Stimulated activated CD8-positive, alpha-beta memory T cell treated with anti-CD3 and anti-CD28 coated beads, Interleukin-2, amount 100 ng/mL, for 1 hour (primary cell): ENCODE results near the gene OLFM3.

Experiments used
- DNase-seq, 2 donors: peaks; one replicate each; pipeline ENCODE4 v3.0.0-alpha.2; 2020; ENCODE audit warnings: low read depth in 2 of 2

OLFM3 gene

DNA sequence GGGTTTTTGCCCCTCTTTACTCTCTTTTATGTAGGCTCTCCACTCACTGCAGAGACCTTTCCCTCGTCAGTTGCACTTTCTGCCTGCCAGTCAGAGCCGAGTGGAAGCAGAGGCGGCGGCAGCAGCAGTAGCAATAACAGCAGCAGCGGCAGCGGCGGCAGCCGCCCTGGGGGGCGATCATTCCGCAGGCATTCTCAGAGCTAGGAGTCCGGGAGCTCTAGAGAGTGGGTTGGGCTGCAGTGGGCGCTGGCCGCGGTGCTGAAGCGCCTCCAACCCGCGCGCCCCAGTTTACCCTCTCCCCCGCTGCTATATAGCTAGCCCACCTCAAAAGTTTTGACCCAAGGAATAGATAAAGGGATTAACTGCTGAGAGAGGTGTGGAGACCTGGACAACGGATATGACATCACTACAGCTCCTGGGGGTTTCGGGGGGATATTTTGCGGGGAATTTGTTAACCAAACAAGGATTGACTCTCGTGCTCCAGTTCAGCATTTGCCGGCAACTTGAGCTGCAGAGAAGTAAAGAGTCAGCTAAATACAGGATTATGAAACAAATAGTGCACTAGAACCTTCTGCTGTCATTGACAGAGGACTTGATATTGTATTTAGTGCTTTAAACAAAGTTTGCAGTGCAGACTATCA, at the start of gene OLFM3:
Gene OLFM3, minus strand, starts transcription at position 102 of the 641 bp plus-strand sequence.
- no peak for DNase-seq

DNA sequence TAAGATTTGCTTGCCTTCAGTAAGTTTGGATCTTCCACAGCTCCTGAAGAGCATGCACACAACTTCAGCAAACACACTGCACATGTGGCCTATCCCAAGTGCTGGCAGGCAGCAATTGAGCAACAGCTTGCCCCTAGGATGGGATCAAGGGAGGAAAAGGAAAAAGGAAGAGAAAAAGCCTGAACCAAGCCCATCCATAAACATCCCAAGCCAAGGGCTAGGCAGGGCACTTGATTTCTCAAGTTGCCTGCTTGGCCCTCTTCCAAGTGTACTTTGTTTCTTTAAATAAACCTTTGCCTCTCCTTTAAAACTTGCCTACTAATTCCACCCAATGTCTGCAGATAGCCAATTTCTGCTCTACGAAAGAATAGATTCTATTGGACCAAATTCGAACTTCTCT, 49.0 kb upstream of the OLFM3 start:
- no peak for DNase-seq

DNA sequence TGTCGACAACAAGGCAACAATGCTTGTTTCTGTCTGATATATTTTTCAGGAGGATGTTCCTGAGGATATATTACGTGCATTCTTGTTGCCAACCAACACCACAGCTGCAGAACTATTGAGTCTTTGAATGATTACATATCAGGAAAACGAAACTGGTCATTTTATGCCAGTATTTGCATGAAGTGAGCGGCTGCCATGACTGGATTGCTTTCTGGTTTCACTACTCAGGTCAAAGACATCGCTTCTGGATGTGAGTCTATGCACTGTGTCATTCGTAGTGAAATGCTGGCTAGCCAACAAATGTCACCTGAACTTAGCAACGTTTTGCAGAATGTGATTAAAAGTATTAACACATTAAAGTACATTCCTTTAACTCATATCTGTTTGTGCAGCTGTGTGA, 35.8 kb upstream of the OLFM3 start:
- no peak for DNase-seq

DNA sequence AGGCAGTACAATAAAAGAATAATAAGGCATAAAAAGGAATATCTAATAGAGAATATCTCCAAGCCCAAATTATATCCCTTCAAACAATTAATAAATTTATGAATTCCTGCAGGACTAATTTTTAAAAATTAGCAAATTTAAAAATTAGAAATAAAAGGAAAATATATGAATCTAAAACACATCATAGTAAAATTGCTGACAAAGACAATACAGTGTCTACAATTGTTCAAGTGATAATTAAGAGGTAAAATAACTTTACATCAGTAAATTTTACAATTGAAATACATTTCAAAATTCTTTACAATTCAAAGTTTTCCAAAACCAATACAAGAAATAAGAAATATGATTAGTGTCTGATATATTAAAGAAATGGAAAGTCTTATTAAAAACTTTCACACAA, 22.8 kb upstream of the OLFM3 start:
- no peak for DNase-seq

DNA sequence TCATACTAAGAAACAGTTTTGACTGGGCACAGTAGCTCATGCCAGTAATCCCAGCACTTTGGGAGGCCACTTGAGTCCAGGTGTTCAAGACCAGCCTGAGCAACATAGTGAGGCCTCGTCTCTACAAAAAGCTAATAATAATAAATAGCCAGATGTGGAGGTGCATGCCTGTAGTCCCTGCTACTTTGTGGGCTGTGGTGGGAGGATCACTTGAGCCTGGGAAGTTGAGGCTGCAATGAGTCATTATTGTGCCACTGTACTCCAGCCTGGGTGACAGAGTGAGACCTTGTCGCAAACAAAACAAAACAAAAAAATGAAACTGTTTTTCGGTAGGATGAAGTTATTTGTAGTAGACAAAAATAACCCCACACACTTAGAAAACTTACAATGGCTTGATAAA, 19.0 kb upstream of the OLFM3 start:
- DNase-seq, result no peak

DNA sequence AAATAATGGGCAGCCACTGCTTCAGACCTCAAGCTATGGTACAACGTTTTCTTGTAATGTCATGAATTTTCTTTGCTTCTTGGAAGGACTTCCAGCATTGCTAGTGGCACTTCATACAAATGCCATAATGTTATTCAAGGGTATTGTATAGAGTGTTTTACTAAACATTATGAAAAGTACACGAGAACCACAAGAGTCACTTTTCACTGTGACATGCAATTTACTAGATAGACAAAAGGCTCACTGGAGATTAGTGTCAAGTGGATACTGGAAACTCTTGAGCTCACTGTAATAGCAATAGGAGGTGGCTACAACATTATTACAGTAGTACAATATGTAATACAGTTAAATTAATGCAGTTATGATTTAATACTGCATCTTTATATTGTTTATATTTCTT, 5.3 kb upstream of the OLFM3 start:
- DNase-seq, result no peak

DNA sequence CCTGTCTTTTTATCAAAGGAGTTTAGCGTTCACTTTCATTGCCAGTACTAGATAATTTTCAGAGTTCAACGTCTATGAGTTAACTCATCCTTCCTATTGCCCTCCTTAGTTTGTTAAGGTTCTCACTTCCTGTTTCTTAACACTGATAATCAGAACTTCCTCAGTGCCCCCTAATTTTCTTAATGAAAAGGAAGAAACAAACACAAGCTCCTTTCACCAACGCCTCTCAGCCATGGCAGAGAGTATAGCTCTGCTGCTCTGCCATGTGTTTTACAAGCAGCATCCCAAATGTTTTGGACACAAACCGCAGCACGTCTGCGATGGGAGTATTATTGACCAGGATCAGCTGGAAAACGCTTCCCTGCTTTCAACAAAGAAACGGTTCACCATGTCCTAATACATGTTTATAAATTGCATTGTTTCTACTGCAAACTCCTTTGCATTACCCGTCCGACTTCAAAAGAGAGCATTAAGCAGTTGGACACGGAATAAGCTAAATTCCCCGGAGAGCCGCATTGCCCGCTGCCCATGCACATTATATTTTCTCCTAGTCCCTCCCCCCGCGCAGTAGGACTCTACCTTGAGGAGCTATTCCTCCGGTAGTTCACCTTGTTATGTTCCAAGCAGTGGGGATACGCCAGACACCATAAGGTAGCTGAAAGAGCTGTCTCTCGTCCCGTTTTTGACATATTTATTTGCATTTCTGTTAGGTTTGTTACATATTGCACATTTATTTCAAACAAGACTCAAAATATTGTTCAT, 561 bp downstream of the OLFM3 start:
- no peak for DNase-seq

DNA sequence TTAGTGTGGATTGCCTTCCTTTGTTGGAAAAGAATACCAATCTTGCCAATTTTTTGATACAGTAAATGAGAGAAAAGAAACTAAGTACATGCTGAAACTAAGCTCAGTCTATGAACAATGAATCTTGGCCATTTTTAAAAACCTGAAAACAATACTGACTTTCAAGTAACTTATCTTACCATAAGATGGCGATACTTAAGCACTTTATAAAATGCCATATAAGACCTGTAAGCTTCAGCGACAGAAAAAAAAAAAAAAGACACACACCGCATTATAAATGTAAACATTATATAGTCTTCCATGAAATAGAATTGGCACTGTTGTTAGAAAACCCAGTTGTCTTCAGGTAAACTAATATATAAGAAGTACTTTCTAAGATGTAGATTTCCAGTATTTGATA, 3.0 kb downstream of the OLFM3 start:
- DNase-seq, result no peak

DNA sequence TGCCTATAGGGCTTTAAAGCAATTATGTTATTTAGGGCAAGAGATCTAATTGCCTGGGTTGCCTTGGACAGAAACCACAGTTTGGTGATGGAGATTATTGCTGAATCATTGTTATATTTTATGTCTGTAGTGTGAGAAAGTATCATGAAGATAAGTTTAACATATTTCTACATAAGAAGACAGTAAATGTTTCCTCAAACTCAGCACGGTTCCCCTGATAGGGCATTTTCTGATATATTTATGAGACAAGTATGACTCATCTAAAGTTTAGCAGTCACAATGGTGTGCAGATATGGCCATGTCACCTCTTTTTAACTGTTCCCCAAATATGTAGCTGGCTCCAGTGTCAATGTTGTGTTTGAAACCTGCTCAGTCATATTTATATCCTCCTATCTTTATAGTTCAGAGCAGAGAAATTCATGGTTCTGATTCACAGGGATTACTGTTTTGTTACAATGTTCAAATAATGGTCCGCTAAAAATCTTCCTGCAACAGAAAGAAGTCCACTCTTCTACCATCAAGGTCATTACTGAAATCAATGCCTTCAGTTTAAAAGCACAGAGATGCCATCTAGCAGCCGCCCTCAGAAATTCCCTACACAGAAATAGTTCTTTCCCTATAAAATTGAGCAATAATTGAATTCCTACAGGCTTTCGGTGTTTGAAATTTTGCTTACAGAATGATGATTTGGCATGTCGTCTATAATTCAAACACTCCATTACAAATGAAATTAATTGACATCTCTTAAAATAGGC, 3.7 kb downstream of the OLFM3 start:
- no peak for DNase-seq

DNA sequence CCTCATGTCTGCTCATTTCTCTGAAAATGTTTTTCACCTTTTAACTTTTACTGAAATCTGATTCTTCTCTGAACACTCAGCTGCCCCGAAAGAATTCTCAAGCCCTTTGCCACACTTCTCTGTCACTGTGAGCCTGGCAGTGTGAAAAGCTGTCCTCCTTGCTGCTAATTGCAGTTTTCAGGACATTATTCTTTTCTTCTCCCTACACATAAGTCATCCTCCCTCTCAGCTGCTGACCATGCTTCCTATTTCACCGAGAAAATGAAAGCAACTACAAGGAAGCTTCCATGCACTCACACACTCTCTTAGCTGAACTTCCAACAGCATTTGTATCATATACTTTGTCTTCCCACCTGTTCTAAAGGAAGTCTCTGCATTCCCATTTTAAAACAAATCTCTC, 15.8 kb downstream of the OLFM3 start:
- no peak for DNase-seq

DNA sequence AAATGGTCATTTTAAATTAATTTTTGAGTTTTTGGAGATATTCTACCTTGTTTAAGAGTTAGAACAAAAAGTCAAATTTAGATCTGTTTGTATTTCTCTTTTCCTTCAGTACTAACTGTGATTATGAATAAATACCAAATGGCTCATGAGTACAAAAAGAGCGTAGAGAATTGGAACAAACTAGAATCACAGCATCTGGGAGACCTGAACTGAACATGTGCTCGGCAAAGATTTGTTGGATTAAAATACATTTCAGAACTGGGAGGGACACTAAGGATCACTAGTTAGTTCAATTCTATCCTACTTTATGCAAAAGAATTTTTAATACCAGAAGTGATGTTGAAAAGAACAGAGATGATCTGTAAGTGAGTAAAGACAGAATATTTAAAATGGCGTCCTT, 19.5 kb downstream of the OLFM3 start:
- no peak for DNase-seq

DNA sequence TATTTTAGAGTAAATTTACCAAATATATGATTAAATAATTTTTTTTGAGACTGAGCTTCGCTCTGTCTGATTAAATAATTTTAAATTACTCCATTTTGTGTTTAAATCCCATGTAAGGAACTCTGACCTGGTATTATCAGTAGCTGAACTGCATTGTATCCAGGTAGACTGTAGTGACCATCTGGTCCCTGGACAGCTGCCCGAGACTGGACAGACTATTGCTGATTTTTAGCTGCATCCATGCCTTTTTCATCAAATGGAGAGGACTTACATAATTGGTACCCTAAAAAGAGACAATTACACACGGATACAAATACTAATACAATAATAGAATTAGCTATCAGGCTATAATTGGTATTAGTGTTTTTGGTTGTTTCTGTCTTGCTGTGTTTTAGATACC, 20.6 kb downstream of the OLFM3 start:
- DNase-seq, result no peak

DNA sequence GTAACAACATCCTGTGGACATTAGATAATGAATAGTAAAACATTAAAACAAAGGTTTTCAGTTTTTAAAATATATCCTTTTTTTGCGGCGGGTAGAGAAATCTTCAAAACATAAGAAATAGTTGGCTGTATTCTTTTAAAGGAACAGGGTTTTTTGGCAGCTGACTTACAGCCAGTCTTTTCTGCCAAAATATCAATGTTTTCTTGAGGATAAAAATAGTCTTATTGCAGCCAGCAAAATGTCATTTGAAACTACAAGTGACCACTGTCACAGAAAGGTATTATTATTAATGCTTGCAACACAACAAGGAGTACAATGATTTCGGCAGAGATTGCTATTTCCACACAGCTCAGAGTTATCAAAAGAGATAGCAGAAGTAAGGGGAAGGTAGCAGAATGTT, 21.4 kb downstream of the OLFM3 start:
- no peak for DNase-seq

DNA sequence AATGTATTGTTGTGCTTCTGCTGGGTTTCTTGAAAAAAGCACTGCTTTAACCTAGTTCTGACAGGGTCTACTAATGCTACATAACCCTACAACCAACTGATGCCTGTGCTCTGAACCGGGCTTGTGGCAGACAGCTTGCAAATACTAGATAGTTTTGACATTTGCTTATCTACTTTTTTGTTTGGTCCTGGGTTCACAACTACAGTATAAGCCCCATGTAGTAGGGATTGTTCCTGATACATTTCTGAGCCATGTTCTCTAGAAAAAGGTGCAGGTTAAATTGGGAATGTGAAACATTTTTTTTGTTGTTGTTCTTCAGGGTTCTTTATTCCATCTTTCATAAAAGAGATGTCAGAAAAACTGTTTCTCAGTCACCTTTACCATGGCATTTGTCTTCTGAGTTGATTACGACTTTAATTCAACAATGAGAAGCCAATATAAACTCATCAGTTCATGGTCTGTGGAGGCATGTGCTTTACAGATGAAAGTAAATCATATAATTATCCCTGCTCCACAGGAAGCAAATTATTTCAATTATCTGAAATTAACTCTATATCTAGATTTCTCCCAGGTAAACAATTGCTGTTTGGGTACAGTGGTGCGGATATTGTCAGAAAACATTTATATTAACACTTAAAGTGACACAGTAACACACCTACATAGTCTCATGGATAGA, 22.0 kb downstream of the OLFM3 start:
- DNase-seq, result no peak

DNA sequence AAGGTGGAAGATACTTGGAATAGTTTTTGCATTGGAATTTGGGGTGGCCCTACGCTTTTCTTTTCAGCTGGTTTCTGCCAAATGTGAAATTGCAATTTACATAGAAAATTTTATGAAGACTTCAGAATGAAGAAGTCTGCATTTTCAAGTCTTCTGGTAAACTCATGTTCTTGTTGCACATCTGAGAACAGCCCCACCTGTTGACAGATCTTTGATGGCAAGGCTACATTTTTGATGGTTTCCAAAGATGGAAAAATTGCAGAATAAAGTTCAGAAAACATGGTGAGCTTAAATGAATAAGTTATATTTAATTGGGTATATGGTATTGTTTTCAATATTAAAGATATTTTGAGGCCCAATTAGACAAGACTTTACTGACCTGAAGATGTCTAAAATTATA, 25.4 kb downstream of the OLFM3 start:
- no peak for DNase-seq

DNA sequence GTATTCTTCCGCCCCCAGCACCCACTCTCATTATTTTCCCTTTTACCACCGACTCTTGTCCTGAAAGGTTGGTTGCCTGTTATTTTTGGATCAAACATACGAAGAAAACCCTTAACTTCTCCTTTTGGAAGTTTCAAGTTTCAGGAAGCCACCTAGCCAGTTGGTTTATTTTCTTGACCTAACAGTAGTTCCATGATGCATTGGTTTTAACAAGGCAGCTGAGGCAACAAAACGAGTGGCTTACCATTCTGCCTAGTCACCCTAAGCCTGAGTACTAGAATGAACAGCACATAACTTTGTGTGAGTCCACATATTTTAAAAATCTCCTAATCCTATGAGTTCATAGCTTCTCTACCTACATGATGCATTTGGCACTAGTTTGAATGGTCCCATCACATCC, 28.9 kb downstream of the OLFM3 start:
- DNase-seq, result no peak

DNA sequence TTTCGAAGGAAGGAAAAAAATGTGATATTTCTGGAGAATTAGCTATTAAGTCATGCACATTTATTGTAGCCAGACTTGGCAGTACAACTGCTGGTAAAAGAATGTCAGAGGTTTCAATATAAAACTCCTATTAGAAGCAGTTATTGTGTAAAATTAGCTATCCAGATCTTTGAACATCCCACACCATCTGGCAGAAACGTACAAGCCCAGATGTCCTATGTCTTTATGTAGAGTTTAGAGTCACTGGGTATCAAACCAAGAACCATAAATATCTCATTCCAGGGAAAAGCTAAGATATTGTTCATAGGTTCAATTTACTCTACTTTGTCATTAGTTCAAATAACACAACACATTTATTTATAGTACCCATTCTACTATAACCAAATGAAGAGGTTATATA, 31.4 kb downstream of the OLFM3 start:
- no peak for DNase-seq

DNA sequence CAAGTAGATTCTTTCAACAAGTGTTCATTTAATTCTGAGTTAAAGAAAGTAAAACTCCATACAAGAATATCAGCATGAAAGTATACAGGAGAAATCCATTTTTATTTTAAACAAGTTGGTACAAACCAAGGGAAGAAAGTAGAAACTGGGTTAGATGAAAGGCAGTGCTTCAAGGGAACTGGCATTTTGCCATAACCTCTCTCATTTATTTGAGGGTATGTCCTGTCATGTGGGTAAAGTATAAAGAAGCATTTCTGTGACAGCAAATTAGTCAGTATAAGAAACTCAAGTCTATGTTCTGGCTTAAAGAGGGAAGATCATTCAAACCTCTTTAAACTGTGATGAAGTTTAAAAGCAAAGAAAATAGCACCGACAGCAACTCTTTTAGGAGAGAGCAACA, 32.0 kb downstream of the OLFM3 start:
- no peak for DNase-seq

DNA sequence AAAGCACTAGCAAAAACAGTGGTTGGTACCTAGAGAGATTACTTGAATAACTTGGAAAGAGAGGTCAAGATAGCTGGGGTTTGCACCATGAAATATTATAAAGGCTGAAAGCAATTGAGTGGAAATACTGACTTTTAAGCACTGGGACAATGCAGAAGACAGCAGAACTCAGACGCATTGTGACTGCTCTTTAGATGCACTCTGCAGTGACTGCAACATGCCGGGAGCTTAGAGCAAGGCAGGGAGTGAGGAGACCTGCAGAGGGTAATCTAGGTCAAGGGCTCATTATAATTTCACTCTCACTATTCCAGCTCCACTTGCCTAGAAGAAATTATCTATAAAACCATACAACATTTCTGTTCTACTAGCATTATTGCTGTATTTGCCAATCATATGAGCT, 36.6 kb downstream of the OLFM3 start:
- no peak for DNase-seq

DNA sequence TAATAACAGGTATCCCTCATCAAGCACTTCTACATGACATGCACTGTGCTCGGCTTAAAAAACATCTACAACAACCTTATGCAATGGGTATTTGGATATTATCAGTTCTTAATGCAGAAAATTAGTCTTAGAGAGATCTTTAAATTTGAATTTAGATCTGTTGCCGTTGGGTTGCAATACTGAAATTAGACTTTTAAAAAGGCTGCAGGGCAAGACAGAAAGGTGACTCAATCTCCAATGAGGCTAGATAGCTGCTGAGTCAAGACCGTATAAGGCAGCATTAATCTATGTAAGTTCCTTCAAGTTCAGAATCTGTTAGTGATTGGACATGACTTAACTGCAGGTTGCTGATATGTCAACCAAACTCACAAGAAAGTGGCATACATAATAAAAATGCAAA, 37.3 kb downstream of the OLFM3 start:
- no peak for DNase-seq

DNA sequence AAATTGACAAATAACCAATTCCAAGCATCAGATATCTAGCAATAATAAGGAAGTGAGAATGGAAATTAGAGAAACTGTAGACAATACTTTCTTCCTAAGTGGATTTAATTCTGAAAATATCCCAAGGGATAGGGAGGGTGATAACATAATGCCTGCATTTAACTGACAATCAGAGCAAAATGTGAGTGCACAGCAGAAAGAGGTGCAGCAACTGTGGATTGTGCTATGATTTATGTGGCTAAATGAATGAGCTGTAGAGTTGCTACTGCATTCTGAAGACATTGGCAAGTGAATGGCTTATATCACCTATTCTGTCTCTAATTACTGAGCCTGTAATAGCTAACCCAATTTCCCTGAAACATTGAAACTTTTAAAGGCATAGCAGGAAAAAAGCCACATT, 39.0 kb downstream of the OLFM3 start:
- no peak for DNase-seq

DNA sequence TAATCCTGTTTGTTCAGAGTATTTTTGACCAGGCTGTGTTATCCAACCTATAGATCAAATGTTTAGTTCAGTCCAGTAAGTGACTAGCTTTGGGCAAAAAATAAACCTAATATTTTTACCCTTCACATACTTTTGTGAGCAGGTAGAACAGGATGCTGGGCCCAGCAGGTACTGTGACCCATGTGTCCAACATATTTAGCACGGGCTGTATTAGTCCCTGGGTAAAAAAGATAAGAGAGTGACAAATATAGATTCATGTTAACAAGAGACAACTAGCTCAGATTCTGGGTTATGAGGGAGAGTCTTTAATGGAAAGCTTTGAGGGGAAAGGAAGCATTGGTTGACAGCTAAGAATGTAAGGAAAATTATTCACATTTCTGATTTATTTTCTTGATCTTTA, 43.1 kb downstream of the OLFM3 start:
- DNase-seq, result no peak

DNA sequence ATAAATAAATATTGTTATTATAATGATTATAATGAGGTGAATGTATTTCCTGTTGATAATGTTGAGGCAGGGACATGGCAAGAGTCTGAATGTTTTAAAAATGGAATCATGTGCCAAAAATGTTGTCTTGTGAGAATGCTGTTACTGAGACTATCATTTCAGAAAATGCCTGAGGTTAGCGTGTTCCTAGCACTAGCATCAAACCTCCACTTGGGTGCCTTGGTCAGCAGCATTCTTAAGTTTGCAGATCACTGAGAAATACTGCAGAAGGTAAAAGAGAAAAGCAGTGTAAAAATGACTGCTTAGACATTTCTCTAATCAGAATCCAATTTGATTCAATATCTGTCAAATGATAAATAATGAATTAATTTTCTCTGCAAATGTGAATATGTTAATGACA, 50.8 kb downstream of the OLFM3 start:
- DNase-seq, result no peak
